CD4-positive, alpha-beta memory T cell (primary cell): ENCODE measurements around the gene LRP11. TPM values are rescaled to one million over a fixed set of nuclear protein-coding genes. Genes with fewer than 3 reads are reported as not detected.
"Not testable (repeated sequence)": the region's sequence is repeated elsewhere in the genome, so short reads cannot be mapped to it uniquely, and the experiment has no call there.

Experiments
- CTCF ChIA-PET: fragments of 350-600 bp; sonication (Branson Sonifier 250); formaldehyde crosslinking; loops from one replicate; lab custom pipeline; 2021; ENCODE audit warnings: inconsistent platforms; ENCODE audit not compliant: partially characterized antibody; lab: Charles Lee
- POLR2A ChIA-PET: fragments of 350-600 bp; sonication (Branson Sonifier 250); formaldehyde crosslinking; loops from one replicate; lab custom pipeline; 2021; ENCODE audit not compliant: partially characterized antibody; lab: Charles Lee
- DNase-seq, 5 donors: peaks; one replicate each; pipeline versions ENCODE4 v3.0.0 to v3.0.0-alpha.2; 2020 to 2022; ENCODE audit warnings: mixed read lengths in 1 of 5
- H3K27ac ChIP-seq: one replicate; pipeline ENCODE4 v1.7.0; 2013; ENCODE audit warnings: low read depth, low read length
- H3K27me3 ChIP-seq: 2 replicates; pipeline ENCODE4 v1.7.0; 2013; ENCODE audit warnings: mild to moderate bottlenecking, low read length, moderate library complexity; ENCODE audit not compliant: insufficient read depth
- H3K36me3 ChIP-seq: 2 replicates; pipeline ENCODE4 v1.7.0; 2013; ENCODE audit warnings: mild to moderate bottlenecking, low read length, moderate library complexity; ENCODE audit not compliant: insufficient read depth
- H3K4me1 ChIP-seq: 2 replicates; pipeline ENCODE4 v1.7.0; 2013; ENCODE audit warnings: mild to moderate bottlenecking, low read length, moderate library complexity; ENCODE audit not compliant: insufficient read depth
- H3K4me3 ChIP-seq, 2 donors: one replicate each; pipeline ENCODE4 v1.7.0; 2013; ENCODE audit warnings: low read length in 2 of 2, mild to moderate bottlenecking in 1 of 2
- H3K9me3 ChIP-seq, 2 donors: one replicate each; pipeline ENCODE4 v1.7.0; 2013; ENCODE audit warnings: low read length in 2 of 2, control low read depth in 1 of 2; ENCODE audit not compliant: control insufficient read depth in 1 of 2
- H3K27ac Mint-ChIP-seq, 7 donors: one replicate each; pipeline ENCODE4 v1.8.0; 2020 to 2021; ENCODE audit warnings: mixed read lengths in 7 of 7, mild to moderate bottlenecking in 6 of 7, inconsistent platforms in 3 of 7, moderate library complexity in 3 of 7
- H3K27me3 Mint-ChIP-seq, 2 donors: one replicate each; pipeline ENCODE4 v1.8.0; 2020 to 2021; ENCODE audit warnings: mixed read lengths in 2 of 2
- H3K36me3 Mint-ChIP-seq, 2 donors: one replicate each; pipeline ENCODE4 v1.8.0; 2020 to 2021; ENCODE audit warnings: mixed read lengths in 2 of 2, inconsistent platforms in 1 of 2, mild to moderate bottlenecking in 1 of 2
- H3K4me1 Mint-ChIP-seq, 4 donors: one replicate each; pipeline ENCODE4 v1.8.0; 2020 to 2021; ENCODE audit warnings: mixed read lengths in 4 of 4, mild to moderate bottlenecking in 1 of 4
- H3K4me3 Mint-ChIP-seq, 8 donors: one replicate each; pipeline ENCODE4 v1.8.0; 2020 to 2021; ENCODE audit warnings: mixed read lengths in 8 of 8, mild to moderate bottlenecking in 7 of 8, moderate library complexity in 6 of 8, inconsistent platforms in 3 of 8
- H3K9me3 Mint-ChIP-seq, 8 donors: one replicate each; pipeline ENCODE4 v1.8.0; 2020 to 2021; ENCODE audit warnings: mixed read lengths in 8 of 8, mild to moderate bottlenecking in 5 of 8, inconsistent platforms in 3 of 8, moderate library complexity in 1 of 8
- intact Hi-C: fragments of 100-400 bp; cut with micrococcal nuclease; formaldehyde crosslinking; loops from one replicate; pipeline ENCODE4 v1.15.1; 2023
- polyA plus RNA-seq, 2 donors: library from polyadenylated mRNA; unstranded; fragments of 300-500 nt; fragmentation: Illumina TruSeq; gene quantifications; one replicate each; pipeline ENCODE4 v1.2.3, GENCODE V29; 2021
- total RNA-seq, 2 experiments: library from RNA; stranded (reverse); gene quantifications; one replicate each; pipeline ENCODE4 v1.2.3, GENCODE V29; 2021

Gene LRP11
- total and polyA plus RNA-seq, 4 experiments from 2014 or later: 1.2 to 5.6 (median 3.0) TPM

GRCh38 chr6:149847939-149848267 lies 16.3 kb downstream of the LRP11 start:
- Mint-ChIP-seq H3K4me1 (peaks cover 1 to 14% (median 4%) of the 10 kb centered on the region in 4 donors), H3K4me3 (no peak overlapping the region), H3K27ac (no peak overlapping the region), H3K36me3 (no peaks in the 10 kb centered on the region), H3K9me3 (no peaks in the 10 kb centered on the region), H3K27me3 (no peaks in the 10 kb centered on the region)
- intact Hi-C loops: no loop called here
- ChIA-PET POLR2A (no interaction called here), CTCF (interaction anchor here (1.3 to 1.9 kb wide), 3 partner anchors 9 to 18 kb away, joined by 3 to 8 read pairs (median 6); no protein-coding TSS in a partner anchor)
- no peaks in the 10 kb centered on the region for H3K9me3 ChIP-seq
- H3K27ac ChIP-seq: no peak overlapping the region
- no peaks in the 10 kb centered on the region for H3K36me3 ChIP-seq
- no peaks in the 10 kb centered on the region for H3K27me3 ChIP-seq
- H3K4me3 ChIP-seq: no peak overlapping the region
- H3K4me1 ChIP-seq: peaks cover 7% of the 10 kb centered on the region
- no peak for DNase-seq

GRCh38 chr6:149846321-149846720 lies 17.8 kb downstream of the LRP11 start:
- Histone ChIP-seq H3K9me3 (no peaks in the 10 kb centered on the region), H3K4me1 (no peaks in the 10 kb centered on the region), H3K4me3 (no peak overlapping the region), H3K27ac (no peak overlapping the region), H3K36me3 (no peaks in the 10 kb centered on the region), H3K27me3 (no peaks in the 10 kb centered on the region)
- no peak for DNase-seq
- no peak overlapping the region for H3K4me3 Mint-ChIP-seq
- H3K36me3 Mint-ChIP-seq: no peaks in the 10 kb centered on the region
- H3K27me3 Mint-ChIP-seq: no peaks in the 10 kb centered on the region
- no peaks in the 10 kb centered on the region for H3K9me3 Mint-ChIP-seq
- ChIA-PET POLR2A (no interaction called here), CTCF (interaction anchor here (1.6 to 1.9 kb wide), 2 partner anchors 10 to 19 kb away, joined by 6 to 8 read pairs; no protein-coding TSS in a partner anchor)
- H3K4me1 Mint-ChIP-seq: peaks cover 0 to under 1% (median 0%) of the 10 kb centered on the region in 4 donors
- no peak overlapping the region for H3K27ac Mint-ChIP-seq
- intact Hi-C loops: no loop called here

GRCh38 chr6:149845549-149845948 lies 18.6 kb downstream of the LRP11 start:
- intact Hi-C loops: no loop called here
- Mint-ChIP-seq H3K27me3 (no peaks in the 10 kb centered on the region), H3K4me3 (no peak overlapping the region), H3K36me3 (no peaks in the 10 kb centered on the region), H3K4me1 (no peaks in the 10 kb centered on the region), H3K9me3 (no peaks in the 10 kb centered on the region), H3K27ac (no peak overlapping the region)
- Histone ChIP-seq H3K4me1 (no peaks in the 10 kb centered on the region), H3K27me3 (no peaks in the 10 kb centered on the region), H3K36me3 (no peaks in the 10 kb centered on the region), H3K4me3 (no peak overlapping the region), H3K9me3 (no peaks in the 10 kb centered on the region), H3K27ac (no peak overlapping the region)
- ChIA-PET CTCF (interaction anchor here (1.0 kb wide), 2 partner anchors 9 to 11 kb away, joined by 4 to 5 read pairs; no protein-coding TSS in a partner anchor), POLR2A (no interaction called here)
- DNase-seq: no peak

- H3K9me3 ChIP-seq: no peaks in the 10 kb centered on the region
- H3K27me3 ChIP-seq: no peaks in the 10 kb centered on the region
- ChIA-PET CTCF (interaction anchor here (1.0 to 1.5 kb wide), 4 partner anchors 8 to 13 kb away, joined by 3 to 9 read pairs (median 4); no protein-coding TSS in a partner anchor), POLR2A (no interaction called here)
- H3K4me1 Mint-ChIP-seq: no peaks in the 10 kb centered on the region
- no peak overlapping the region for H3K4me3 Mint-ChIP-seq
- no peak overlapping the region for H3K27ac ChIP-seq
- H3K4me3 ChIP-seq: no peak overlapping the region
- no peaks in the 10 kb centered on the region for H3K36me3 Mint-ChIP-seq
- no peak overlapping the region for H3K27ac Mint-ChIP-seq
- intact Hi-C loops: no loop called here
- no peak for DNase-seq
- H3K36me3 ChIP-seq: no peaks in the 10 kb centered on the region
- no peaks in the 10 kb centered on the region for H3K4me1 ChIP-seq
- no peaks in the 10 kb centered on the region for H3K27me3 Mint-ChIP-seq
- H3K9me3 Mint-ChIP-seq: no peaks in the 10 kb centered on the region
Measured at GRCh38 chr6:149844480-149844879, 19.7 kb downstream of the LRP11 start.

GRCh38 chr6:149844036-149844435 lies 20.1 kb downstream of the LRP11 start:
- H3K27me3 ChIP-seq, H3K27ac ChIP-seq, H3K9me3 ChIP-seq, H3K36me3 Mint-ChIP-seq, H3K27me3 Mint-ChIP-seq, H3K4me1 Mint-ChIP-seq, H3K27ac Mint-ChIP-seq, H3K4me3 Mint-ChIP-seq, DNase-seq, POLR2A ChIA-PET, H3K4me1 ChIP-seq, H3K36me3 ChIP-seq, H3K4me3 ChIP-seq, intact Hi-C loops, H3K9me3 Mint-ChIP-seq: not testable (repeated sequence)
- CTCF ChIA-PET: interaction anchor here (1.1 to 1.5 kb wide), 2 partner anchors 9 to 13 kb away, joined by 3 to 9 read pairs; no protein-coding TSS in a partner anchor

- Mint-ChIP-seq H3K36me3 (no peaks in the 10 kb centered on the region), H3K4me3 (no peak overlapping the region), H3K27ac (no peak overlapping the region), H3K9me3 (no peaks in the 10 kb centered on the region), H3K4me1 (no peaks in the 10 kb centered on the region), H3K27me3 (peaks cover 0 to 2% of the 10 kb centered on the region in 2 donors)
- DNase-seq: no peak
- ChIA-PET POLR2A (no interaction called here), CTCF (interaction anchor here (1.1 to 1.5 kb wide), 2 partner anchors 8 to 12 kb away, joined by 3 to 9 read pairs; no protein-coding TSS in a partner anchor)
- intact Hi-C loops: no loop called here
- H3K27me3 ChIP-seq: no peaks in the 10 kb centered on the region
- H3K4me1 ChIP-seq: no peaks in the 10 kb centered on the region
- no peaks in the 10 kb centered on the region for H3K36me3 ChIP-seq
- no peaks in the 10 kb centered on the region for H3K9me3 ChIP-seq
- no peak overlapping the region for H3K27ac ChIP-seq
- no peak overlapping the region for H3K4me3 ChIP-seq
Measured at GRCh38 chr6:149843051-149843633, 21.0 kb downstream of the LRP11 start.

- CTCF ChIA-PET: interaction anchor here (1.0 kb wide), 1 partner anchor 11 kb away, joined by 4 read pairs; no protein-coding TSS in a partner anchor
Measured at GRCh38 chr6:149842331-149842730, 21.8 kb downstream of the LRP11 start.

More at GRCh38 chr6:149842331-149842730, 21.8 kb downstream of the LRP11 start:
- Histone ChIP-seq H3K4me3 (no peak overlapping the region), H3K4me1 (no peaks in the 10 kb centered on the region), H3K27ac (no peak overlapping the region), H3K27me3 (no peaks in the 10 kb centered on the region), H3K36me3 (no peaks in the 10 kb centered on the region), H3K9me3 (no peaks in the 10 kb centered on the region)
- Mint-ChIP-seq H3K4me1 (no peaks in the 10 kb centered on the region), H3K9me3 (no peaks in the 10 kb centered on the region), H3K36me3 (no peaks in the 10 kb centered on the region), H3K27ac (no peak overlapping the region), H3K27me3 (peaks cover 0 to 2% of the 10 kb centered on the region in 2 donors), H3K4me3 (no peak overlapping the region)
- intact Hi-C loops: no loop called here
- POLR2A ChIA-PET: no interaction called here
- DNase-seq: no peak
